GM19099 (cell line): ENCODE measurements around the gene FUOM.

Experiments used
- POLR2A ChIP-seq: IDR thresholded peaks from 3 replicates; pipeline ENCODE4 v1.6.1; 2011; ENCODE audit warnings: low read depth; ENCODE audit not compliant: insufficient read length; ENCODE audit errors: extremely low read depth

FUOM gene

DNA sequence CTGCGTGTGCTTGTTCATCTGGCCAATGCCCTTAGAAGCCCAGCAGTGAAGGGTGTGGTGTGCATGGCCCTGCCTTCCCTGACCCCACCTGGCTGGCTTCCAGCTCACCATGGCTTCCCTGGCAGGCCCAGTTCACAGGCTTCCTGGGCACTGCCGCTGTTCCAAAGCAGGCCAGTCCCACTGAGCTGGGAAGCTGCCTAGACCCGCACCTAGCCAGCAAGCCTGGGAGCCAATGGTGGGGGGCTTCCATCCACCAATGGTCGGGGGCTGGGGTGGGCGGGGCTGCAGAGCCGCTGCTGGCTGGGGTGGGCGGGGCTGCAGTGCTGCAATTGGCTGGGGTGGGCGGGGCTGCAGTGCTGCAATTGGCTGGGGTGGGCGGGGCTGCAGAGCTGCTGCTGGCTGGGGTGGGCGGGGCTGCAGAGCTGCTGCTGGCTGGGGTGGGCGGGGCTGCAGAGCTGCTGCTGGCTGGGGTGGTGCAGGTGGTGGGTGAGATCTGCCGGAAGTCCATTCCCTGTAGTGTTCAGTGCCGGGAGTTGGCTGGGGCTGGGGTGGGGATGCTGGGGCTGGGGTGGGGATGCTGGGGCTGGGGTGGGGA is 33.5 kb downstream of the FUOM start:
- no peak for TF ChIP-seq POLR2A

DNA sequence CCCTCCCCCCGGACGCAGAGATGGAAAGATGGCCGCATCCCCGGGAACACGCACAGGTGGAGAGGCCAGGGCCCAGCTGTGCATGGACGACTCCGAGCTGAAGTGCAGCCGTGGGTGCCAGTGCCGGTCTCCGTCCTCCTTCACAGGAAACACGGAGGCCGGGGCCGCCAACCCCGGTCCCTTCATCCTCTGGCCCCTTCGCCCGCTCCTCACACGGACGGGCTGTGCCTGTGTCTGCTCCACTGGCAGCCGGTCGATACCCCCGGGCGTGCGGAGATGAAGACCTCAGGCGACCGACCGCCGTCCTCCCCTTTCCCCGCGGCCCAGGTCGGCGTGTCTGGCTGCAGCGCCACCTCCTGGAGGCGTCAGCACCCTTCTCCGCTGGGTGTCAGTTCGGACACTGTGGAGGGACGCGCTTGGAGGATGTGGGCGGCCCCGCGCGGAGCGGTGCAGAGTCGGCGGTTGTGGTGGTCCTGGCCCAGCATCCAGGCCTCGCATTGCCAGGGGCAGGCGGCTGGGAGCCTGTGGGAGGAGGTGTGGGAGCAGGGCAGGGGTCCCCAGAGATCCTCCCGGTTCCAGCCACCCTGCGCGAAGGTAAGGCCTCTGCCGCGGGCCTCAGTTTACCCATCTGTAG is 39.2 kb downstream of the FUOM start:
- TF ChIP-seq POLR2A, result no peak

DNA sequence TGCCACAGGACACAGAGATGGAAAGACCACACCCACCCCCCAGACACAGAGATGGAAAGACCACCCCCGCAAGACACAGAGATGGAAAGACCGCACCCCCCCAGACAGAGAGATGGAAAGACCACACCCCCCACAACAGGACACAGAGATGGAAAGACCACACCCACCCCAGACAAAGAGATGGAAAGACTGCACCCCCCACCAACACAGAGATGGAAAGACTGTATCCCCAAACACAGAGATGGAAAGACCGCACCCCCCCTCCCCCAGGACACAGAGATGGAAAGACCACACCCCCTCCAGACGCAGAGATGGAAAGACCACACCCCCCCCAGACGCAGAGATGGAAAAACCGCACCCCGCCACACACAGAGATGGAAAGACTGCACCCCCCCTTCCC is 41.1 kb downstream of the FUOM start:
- no peak for TF ChIP-seq POLR2A

DNA sequence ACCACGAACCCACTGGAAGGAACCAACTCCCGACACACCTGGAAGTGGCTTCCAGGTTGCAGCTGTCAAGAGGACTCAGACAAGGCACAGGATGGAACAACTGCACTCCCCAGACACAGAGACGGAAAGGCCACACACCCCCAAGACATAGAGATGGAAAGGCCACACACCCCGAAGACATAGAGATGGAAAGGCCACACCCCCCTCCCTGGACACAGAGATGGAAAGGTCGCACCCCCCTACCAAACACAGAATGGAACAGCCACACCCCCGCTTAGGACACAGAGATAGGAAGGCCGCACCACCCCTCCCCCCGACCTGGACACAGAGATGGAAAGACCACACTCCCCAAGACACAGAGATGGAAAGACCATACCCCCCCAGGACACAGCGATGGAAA is 41.6 kb downstream of the FUOM start:
- TF ChIP-seq POLR2A, result no peak

DNA sequence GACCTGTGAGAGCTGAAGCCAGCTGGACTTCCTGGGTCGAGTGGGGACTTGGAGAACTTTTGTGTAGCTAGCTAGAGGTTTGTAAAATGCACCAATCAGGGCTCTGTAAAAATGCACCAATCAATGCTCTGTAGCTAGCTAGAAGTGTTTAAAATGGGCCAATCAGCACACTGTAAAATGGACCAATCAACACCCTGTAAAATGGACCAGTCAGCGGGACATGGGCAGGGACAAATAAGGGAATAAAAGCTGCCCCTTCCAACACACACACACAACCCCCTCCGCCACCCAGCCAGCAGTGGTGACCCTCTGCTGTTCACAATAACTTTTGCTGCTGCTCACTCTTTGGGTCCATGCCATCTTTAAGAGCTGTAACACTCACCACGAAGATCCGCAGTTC is 42.0 kb downstream of the FUOM start:
- no peak for TF ChIP-seq POLR2A

DNA sequence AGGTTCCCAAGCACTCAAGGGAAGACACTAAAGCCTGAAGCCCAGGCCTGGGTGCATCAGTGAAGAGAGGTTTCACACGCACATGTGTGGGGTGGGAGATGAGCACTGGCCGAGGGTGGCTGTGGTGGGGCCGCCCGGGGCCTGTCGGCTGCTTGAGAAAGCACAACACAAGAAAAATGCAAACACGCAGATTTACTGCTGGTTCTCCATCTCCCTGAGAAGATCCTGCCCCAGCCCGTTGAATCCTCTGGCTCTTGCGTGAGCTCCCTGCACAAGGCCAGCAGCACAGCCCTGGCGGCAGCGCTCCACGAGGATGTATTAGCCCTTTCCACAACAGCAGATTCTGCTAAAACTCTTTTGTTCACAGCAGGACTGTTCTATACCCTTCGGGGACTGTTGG is 42.9 kb downstream of the FUOM start:
- TF ChIP-seq POLR2A, result no peak

DNA sequence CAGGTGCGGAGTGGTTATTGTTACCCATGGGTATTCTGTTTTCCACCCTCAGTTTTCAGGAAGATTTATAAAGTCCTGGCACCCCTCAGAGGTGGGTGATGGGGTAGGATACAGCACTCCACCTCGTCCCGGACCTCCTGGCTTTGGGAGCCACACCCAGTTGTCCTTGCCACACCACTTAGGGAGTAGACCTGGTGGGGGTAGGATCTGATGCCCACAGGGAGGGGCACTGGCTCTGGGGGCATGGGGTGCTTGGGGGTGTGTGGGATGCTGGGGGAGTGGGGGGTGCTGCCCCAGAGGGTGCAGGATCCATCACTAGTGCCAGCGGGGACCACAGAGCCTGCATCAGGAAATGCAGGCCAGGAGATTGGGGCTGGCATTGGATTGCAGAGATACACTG is 44.6 kb downstream of the FUOM start:
- no peak for TF ChIP-seq POLR2A

DNA sequence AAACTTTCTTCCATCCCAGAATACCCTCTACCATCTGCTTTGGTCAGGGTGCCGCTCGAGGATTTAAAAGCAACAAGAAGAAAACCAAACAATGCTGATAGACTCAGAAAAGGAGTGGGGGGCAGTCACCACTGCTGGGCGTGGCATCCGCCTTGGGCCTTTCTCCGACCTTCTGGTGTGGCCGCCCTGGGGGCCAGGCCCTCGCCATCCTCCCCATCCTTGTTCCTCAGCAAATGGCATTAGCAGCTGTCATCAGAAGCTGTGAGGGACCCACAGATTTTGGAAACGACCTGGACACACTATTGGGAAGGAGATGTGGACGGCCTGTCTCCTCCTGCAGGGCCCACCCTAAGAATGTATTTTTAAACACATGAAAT is 45.1 kb downstream of the FUOM start:
- TF ChIP-seq POLR2A, result no peak

DNA sequence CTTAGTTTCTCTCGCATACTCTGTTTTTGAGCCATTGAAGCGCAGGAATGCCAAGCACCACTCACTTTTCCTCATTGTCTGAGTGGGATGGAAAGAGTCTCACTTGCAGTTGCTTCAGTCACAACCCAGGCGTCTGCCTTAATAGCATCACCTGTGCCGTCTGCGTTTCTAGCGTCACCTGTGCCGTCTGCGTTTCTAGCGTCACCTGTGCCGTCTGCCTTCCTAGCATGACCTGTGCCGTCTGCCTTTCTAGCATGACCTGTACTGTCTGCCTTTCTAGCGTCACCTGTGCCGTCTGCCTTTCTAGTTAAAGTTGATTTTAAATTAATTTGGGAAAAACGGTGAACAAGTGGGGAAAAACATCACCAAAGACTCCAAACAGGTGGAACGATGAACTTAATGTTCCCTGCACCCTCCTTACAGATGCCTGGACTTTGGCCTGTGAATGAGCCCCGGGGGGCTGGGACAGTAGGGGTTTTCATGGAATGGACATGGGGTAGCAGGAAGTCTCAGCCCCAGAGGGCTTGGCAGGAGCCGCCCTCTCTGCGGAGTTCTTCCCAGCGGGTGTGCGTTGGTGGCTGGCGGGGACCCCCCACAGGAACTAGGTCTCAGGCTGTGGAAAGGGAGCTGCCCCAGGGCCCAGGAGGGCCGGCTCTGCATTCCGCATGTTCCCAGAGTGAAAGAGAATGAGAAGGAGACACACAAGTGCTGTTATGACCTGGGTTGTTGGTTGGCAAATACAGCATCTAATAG is 45.6 kb downstream of the FUOM start:
- TF ChIP-seq POLR2A, result no peak

DNA sequence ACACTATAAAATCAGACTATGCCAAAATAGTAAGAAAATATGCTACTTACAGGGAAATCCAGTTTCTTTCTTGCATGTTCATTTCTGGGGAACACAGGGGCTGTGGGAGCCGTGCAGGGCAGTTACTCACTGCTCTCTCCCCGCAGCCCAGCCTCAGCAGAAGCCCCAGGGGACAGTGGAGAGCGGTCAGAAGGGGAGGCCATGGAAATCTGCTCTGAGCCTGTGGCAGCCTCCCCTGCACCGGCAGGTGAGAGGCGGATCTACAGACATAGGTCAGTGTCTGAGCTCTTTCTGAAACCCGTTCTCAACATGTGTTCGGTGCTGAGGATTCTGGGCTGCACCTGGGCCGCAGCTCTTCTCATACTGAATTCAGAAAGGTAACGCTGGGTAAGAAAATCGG is 46.2 kb downstream of the FUOM start:
- TF ChIP-seq POLR2A, result no peak

DNA sequence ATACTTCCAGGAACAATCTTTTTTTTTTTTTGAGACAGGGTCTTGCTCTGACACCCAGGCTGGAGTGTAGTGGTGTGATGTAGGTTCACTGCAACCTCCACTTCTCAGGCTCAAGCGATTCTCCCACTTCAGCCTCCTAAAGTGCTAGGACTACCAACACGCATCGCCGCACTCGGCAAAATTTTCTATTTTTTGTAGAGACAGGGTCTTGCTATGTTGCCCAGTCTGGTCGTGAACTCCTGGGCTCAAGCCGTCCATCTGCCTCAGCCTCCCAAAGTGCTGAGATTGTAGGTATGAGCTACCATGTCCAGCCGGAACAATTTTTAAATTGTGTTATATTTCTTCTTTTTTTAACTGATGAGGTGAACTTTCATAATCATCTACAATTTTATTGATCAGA is 47.0 kb downstream of the FUOM start:
- no peak for TF ChIP-seq POLR2A

DNA sequence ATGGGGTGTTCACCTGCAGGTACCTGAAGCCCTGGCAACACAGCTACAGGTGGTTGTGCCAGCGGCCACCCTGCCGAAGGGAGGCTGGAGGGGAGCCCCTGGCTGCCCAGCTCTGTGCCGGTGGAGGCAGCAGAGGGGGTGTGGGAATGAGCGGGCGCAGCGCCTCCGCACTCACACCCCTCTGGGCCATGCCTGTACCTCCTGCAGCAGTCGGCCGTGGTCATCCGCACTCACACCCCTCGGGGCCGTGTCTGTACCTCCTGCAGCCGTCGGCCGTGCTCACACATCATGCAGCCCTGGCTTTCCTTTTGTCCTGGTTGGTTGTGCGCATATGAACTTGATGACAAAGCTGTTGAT is 47.4 kb downstream of the FUOM start:
- TF ChIP-seq POLR2A, result no peak

DNA sequence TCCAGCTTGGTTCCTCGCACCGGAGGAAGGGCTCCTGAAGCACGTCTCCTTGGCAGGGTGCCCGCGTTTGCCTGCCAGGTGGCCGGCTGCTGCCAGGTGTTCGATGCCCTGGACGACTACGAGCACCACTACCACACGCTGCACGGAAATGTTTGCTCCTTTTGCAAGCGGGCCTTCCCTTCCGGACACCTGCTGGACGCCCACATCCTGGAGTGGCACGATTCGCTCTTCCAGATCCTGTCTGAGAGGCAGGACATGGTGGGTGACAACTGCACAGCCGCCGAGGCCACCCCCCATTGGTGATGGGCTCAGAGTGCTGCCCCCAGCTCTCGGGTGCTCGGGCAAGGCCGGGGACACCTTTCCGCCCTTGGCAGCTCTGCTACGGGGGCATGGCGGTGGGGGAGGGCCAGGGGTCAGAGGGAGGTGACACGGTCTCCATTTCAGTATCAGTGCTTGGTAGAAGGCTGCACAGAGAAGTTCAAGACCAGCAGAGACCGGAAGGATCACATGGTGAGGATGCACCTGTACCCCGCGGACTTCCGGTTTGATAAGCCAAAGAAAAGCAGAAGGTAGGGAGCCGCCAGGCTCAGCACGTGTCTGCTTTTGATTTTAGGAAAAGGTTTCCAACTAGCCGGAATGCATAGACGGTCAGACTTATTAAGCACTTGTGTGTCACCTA is 48.0 kb downstream of the FUOM start:
- TF ChIP-seq POLR2A, result no peak

DNA sequence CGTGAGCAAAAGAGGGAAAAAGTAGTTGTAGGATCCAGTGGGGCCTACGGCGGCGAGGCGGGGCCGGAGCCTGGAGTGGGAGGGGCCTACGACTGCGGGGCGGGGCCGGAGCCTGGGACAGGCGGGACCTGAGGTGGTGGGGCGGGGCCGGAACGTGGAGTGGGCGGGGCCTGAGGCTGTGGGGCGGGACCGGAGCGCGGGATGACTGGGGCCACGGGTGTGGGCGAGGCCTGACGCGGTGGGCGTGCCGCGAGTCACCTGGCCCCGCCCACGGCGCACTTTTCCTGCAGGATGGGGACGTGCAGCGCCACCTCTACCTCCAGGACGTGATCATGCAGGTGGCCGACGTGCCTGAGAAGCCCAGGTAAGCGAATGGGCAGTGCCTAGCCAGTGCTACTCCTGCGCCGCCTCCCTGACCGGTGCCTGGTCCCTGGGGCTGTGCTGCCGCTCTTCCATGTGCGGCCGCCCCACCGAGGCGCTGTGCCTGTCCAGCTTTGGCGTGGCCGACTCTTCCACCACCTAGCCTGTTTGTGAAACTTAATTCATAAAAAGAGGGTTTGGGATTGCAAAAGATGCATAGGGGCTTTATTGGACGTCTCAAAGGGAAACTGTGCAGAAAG is 48.6 kb downstream of the FUOM start:
- TF ChIP-seq POLR2A, result no peak

DNA sequence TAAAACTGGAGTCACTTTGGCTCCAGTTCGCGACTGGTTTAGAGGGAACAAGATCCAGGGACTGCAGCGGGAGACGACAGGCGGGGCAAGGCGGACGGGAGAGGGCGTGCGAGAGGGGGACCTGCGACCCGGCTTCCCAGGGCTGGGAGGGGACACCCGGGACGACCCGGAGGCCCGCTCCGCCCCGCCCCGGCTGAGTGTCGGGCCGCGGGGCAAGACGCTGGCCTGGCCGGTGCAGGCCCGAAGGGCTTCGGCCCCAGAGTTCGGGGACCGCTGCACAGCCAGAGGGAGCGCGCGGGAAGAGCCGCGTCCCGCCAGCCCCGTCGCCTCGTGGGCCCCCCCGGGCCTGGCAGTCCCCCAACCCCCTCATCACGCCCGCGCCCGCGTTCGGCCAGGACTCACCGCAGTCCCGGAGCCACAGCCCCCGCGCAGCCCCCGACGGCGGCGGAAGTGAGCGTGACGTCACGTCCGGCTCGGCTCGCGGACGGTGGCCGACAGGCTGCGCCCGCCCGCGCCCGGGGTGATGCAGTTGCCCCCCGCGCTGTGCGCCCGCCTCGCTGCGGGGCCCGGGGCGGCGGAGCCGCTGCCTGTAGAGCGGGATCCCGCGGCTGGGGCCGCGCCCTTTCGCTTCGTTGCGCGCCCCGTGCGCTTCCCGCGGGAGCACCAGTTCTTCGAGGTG is 49.3 kb downstream of the FUOM start, which contains the start of the genes TUBGCP2 and ZNF511:
TSS of gene TUBGCP2 (minus strand) at position 452 of the 679 bp plus-strand sequence. CDS start 5,931 bp downstream, outside the sequence.
TSS of gene ZNF511 (plus strand) at position 494 of the 679 bp plus-strand sequence. CDS start at position 524, 30 bp downstream.
- peak; percentile 79 for TF ChIP-seq POLR2A

DNA sequence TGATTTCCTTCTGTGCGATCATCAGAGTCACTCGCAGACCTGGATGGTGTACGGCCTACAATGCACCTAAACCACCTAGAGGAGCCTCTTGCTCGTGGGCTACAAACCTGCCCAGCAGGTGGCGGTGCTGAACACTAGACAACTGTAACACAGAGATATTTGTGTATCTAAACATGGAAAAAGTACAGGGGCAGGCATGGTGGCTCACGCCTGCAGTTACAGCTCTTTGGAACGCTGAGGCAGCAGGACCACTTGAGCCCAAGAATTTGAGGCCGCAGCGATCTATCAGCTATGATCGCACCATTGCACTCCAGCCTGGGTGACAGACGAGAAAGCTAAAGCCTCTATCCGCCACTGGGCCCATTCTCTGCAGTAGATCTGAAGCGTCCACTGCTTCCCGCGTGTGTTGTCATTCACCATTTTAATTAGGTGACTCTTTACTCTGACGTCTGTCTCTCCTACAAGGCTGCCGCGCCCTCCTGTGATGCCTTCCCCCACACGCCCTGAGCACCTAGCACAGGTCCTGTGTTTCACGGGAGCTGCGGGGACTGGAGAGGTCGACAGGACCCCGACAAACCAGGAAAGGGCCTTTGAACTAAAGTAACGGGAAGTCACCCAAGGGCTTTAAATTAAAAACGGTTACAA is 49.9 kb downstream of the FUOM start:
- TF ChIP-seq POLR2A, result no peak
